ENCODE results near the gene MARCHF4.
A peak's percentile ranks its signal among the peaks of the same experiment; 100 is the strongest.
"Not testable (repeated sequence)": the region's sequence is repeated elsewhere in the genome, so short reads cannot be mapped to it uniquely, and the experiment has no call there.

Gene MARCHF4

DNA sequence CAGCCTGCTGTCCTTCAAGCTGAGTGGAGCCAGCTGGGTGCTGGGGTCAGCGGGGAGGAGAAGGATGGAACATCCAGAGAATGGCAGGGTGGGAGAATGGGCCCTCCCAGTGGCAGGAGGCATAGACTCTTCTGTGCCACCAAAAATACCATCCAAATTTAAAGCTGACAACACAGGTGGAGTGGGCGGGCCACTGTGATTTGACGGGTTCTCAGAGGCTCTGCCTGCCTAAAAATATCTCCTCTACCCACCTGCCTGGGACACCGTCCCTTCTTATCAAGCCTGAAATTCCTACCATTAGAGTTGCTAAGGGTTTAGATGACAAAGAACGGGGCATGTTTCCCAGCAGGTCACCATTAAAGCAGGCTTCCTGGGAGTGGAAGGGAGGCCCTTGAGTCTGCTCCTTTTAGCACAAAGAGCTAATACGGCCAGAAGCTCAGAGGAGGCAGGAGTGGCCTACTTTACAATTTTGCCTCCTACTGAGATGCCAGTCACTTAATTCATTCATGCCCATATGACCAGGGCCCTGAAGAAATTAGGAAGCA is 19.8 kb upstream of the MARCHF4 start:
- no peak for DNase-seq (ENCODE audit: low read depth in 1 of 2, low spot score in 1 of 2)

DNA sequence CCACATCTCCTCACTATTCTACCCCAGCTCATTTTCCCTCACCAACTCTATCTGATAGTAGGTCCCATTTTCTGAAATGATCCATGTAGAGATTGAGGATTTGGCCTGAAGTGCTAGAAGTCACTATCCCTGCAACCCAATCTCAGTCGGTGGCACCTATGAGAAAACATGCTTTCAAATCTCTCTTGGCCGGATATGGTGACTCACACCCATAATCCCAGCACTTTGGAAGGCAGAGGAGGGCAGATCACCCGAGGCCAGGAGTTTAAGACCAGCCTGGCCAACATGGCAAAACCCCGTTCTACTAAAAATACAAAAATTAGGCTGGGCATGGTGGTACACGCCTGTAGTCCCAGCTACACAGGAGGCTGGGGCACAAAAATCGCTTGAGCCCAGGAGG is 19.1 kb upstream of the MARCHF4 start:
- no peak for DNase-seq (ENCODE audit: low read depth in 1 of 2, low spot score in 1 of 2)

DNA sequence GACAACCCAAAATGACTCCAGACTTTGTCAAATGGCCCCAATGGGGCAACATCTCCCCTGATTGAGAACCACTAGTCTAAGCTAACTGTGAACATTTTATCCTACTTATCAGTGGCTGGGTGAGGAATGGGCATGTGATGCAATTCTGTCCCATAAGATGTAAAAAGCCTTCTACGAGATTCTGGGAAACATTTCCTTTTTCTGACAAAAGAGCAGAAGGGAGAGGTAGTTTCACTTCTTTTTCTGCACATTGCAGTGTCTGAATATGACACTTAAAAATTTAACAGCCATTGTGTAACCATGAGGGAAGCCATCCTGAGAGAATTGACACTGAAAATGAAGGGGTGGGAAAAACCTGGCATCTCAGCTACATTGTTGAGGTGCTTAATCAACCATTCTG is 17.3 kb upstream of the MARCHF4 start:
- DNase-seq (ENCODE audit: low read depth in 1 of 2, low spot score in 1 of 2) = no peak

DNA sequence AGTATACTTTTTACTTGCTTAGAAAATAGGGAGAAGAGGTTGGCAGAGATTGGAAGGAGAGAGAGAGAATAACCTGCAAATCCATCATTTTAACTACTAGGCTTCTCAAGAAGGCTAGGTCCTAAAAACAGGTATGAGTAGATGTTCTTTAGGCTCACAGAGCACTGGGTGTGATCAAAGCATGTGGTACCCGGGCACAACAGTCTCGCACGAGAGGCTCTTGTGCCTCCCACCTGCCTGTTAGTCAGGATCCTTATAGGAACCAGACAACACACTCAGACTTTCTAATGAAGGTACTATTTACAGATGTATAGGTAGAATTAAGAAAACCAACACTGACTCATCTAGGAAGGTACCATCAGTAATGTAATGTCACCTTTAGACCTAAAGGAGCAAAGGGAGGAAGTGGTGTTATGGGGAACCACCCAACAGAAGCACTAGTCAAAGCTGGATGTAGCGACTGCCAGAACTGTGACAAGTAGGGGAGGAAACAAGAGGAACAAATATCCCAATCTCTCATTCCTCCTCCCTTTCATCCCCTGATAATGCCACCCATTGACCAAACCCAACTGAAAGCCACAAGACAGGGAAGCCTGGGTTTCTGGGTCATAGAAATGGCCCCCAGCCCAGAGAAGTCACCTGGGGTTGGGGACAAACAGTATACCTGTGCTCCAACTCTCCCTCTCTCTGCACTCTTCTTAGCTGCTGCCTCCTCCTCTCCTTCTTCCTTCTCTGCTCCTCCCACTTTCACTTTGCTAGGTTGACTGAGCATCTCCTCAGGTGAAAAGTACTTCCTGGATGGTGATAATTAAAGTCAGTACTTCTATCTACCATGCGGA is 16.0 kb upstream of the MARCHF4 start:
- DNase-seq (ENCODE audit: low read depth in 1 of 2, low spot score in 1 of 2) = peak in 1 of 2 donors; percentile 5

DNA sequence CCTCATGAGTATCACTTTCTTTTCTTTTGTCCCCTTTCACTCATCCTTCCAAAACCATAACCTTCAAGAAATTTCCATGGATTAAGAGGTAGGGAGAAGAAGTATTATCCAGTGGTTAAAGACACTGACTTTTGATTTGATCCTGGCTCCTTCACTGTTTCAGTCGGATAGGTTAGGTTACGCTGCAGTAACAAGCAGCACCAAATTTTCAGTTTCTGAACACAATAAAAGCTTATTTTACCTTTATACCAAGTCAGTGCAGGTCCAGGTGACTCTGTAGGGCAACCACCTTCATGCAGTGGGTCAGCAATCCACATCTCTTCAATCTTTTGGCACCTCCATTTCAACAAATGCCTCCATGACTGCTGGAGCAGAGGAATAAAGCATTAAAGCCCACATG is 15.0 kb upstream of the MARCHF4 start:
- DNase-seq (ENCODE audit: low read depth in 1 of 2, low spot score in 1 of 2) = no peak

DNA sequence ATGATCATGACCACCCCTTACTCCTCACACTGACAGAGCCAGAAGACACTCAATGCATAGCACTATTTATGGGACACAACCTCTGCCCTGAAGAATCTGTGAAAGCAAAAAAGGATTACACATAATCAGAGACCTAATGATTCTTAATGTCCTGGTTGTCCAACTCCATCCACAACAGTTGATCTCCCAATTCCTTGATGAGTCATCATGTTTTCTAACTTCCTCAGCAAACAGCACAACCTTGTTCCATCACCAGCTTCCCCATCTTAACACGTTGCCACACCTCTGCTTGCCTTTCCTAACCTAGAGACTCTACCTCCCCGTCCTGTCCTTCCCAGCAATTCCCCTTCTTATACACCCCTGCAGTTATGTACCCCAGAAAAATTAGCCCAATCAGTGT is 13.2 kb upstream of the MARCHF4 start:
- DNase-seq (ENCODE audit: low read depth in 1 of 2, low spot score in 1 of 2) = no peak

DNA sequence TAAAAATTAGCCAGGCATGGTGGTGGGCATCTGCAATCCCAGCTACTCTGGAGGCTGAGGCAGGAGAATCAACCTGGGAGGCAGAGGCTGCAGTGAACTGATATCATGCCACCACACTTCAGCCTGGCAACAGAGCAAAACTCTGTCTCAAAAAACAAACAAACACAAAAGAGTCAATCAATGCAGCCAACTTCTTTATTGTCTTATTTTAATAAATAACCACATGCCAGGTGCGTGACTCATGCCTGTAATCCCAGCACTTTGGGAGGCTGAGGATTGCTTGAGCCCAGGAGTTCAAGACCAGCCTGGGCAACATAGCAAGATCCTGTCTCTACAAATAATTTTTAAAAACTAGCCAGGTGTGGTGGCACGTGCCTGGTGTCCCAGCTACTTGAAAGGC is 12.1 kb upstream of the MARCHF4 start:
- not testable (repeated sequence) for DNase-seq (ENCODE audit: low read depth in 1 of 2, low spot score in 1 of 2)

DNA sequence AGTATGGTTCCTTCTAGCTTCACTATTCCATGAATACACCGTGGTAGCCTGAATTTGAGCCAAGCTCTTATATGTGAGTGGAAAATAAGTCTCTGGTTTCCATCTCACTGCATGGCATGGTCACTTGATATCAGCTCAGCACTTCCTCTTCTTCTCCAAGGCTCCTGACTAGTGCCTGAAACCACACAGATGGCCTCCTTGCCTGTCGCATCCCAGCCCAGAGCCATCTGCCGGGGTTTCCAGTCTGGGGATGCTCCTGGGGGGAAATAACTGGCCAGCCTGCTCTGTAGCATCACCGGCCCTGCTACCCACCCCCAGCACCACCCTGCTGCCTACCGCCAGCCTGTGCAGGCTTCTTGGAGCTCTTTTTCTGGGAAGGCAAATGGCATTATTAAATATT is 7.7 kb upstream of the MARCHF4 start:
- no peak for DNase-seq (ENCODE audit: low read depth in 1 of 2, low spot score in 1 of 2)

DNA sequence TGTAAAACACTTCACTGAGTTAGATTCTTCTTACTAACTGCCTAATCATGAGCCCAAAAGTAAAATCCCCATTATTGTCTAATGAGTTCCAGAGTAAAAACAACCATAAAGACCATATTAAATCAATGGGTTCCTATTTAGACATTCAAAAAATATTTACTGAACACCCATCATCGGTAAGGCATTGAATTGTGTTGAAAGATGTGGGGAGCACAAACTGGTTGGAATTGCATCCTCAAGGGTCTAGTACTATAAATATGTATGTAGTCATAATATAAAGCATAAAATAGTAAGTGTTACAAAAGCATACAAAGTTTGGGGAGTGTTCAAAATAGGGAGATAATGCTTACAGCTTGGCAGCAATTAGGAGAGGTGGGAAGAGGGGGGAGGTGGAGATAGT is 3.0 kb upstream of the MARCHF4 start:
- DNase-seq (ENCODE audit: low read depth in 1 of 2, low spot score in 1 of 2) = no peak

DNA sequence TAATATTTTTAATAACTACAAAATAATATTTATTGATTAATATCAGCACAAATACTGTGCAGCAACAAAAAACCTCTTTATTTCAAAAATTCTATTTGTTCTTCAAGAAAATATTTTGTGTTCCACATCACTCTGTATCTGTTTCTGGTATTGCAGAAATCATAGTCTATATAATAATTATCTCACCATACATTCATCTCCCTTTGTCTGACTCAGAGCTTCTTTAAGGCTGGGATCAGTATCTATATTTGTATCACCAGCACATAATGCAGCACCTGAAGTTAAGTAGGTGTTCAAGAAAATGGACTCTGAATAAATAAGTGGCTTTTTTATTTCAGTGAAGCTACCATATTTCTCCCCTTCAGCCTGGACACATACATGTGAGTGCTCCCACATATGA is 1.6 kb upstream of the MARCHF4 start:
- DNase-seq (ENCODE audit: low read depth in 1 of 2, low spot score in 1 of 2) = no peak

DNA sequence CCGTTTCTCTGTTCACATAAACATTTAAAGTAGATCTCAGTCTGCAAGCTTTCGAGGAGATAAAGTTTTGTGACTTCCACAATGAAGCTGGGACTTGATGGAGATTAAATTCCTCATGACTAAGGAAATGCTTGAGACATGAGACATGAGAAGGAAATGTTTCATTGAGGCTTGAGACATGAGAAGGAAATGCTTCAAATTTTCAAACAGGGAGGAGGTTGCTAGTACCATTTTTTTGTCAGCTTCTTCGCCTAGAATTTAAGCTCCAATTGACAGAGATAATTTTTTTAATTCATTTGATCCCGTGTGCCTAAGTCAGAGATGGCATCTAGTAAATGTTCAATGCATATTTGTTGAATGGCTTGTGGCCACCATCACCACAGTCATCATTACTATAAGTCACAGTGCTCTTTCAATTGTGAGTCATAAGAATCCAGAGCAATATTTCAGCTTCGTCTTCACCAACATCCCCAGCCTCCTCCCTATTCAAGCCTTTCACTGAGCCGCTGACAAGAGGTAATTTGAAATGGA is 543 bp upstream of the MARCHF4 start:
- DNase-seq (ENCODE audit: low read depth in 1 of 2, low spot score in 1 of 2) = no peak

DNA sequence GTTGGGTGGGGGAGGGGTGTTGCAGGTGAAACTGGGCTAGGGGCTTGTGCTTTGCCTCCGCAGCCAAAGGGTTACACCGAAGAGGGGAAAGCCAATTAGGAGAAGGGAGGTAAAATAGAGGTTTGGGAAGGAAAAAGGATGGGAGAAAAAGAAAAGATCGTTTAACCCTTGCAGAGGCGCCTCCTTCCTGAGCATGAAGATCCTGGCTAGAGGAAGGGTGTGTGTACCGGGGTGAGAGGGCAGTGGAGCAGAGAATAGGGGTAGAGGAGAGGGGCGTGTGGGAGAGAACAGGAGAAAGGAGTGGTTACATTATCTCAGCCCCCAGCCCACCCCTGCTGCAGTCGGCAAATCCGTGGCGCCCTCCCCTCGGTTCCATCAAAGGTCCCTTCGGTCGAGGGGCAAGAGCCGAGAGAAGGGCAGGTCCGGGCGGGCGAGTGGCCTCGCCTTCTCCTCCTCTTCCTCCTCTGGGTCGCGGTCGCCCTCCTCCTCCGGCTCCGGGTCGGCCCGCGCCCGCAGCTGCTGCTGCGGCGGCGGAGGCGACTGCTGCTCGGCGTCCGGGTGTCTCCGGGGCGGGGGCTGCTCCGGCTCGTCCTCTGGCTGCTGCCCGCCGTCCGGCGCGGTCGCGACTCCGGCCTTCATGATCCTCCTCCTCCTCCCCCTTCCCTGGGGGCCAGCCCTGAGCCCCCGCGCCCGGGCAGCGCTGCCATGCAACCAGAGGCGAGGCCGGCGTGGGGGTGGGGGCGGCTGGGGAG is 1.1 kb downstream of the MARCHF4 start:
- no peak for DNase-seq (ENCODE audit: low read depth in 1 of 2, low spot score in 1 of 2)

DNA sequence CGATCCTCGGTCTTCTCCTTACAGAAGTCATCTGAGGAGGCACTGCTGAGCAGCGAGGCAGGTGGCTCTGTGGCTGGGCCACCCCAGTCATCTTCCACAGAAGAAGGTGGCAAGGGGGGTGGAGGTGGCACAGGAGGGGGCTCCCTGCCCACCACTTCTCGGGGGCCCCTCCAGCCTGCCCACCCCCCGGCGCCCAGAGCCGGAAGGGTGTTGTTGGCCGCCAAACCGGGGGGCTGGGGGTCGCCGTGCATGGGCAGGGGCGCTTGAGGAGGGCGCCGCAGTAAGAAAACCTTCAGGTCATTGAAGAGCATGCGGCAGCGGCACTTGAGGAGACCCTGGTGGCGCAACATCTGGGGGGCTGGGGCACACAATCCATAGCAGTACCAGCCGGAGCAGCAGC is 2.5 kb downstream of the MARCHF4 start:
- DNase-seq (ENCODE audit: low read depth in 1 of 2, low spot score in 1 of 2) = no peak

DNA sequence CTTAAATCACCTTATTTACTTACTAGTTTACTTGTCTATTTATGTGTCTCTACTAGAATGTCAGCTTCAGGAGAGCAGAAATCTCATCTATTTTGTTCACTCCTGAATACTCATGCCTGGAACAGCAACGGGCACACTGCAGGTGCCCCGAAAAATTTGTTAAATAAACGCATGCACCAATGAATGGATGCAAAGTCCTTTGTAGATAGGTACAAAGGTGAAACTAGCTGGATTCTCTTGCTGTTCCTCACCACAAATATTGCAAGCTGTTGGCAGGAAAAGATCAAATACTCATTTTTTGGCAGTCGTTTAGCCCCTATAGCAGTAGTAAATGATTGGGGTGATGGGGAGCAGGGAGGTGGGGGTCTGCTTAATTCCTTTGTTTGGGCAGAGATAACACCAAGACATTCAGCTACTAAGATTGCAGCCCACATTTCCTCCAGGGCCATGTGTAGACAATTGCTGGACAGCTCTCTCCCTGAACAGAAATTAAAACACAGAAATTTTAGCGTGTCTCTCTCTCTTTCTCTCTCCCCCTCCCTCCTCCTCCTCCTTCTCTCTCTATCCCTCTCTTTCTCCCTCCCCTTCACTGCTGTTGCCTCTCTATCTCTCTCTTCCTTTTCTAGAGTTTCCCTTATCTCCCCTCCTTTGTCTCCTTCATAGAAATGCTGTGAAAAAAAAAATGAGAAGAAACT is 5.4 kb downstream of the MARCHF4 start:
- DNase-seq (ENCODE audit: low read depth in 1 of 2, low spot score in 1 of 2) = no peak

DNA sequence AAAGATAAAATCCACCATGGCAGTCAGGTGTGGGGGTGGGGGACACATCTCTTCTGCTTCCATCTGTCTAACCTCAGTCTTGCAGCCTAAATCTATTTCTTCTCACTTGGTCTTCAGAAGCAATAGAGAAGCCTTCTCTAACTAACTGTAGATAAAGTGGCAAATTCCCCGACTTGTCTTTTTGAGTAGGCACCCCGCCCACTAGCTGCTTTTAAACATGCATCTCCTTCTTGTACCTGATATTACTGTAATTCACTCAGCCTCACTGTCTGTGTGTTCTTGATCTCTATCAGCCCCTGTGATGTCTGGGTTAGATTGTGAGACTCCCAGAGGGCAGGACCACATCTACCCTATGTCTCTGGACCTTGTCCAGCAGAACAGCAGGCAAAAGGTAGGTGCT is 6.8 kb downstream of the MARCHF4 start:
- DNase-seq (ENCODE audit: low read depth in 1 of 2, low spot score in 1 of 2) = no peak

DNA sequence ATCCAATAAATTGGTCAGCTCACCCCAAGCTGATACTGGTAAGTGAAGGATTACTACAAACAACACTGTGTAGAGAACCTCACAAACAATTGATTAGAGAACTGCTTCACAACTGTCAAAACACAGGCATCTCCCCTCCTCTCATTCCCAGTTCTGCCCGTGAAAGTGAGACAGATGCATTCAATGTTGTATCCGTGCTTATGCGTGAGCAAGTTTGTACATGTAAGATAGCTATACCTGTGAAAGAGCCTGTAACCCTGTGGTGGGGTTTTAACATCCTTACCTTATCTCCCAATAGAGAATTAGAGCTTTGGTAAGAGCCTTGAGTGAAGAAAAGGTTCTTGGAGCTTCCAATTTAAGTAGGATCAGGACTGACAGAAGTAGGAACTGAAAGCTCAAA is 9.1 kb downstream of the MARCHF4 start:
- DNase-seq (ENCODE audit: low read depth in 1 of 2, low spot score in 1 of 2) = no peak

DNA sequence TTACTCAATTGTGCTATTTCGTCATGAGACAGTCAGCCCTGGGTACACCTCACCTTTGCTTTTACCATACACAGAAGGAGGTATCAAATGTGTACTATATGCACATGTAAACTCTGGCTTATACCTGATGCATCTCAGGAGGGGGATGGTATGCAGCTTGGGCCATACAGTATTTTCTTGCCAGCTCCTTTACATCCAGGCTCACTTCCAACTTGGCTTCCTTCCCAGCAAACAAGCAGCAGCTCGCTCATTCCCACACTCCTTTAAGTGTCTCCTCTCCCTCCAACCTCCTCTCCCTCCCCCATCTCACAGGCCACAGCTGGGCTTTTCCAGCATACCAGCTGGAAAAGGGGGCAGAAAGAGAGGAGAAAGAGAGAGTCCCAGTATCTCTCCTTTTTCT is 9.6 kb downstream of the MARCHF4 start:
- DNase-seq (ENCODE audit: low read depth in 1 of 2, low spot score in 1 of 2) = no peak

DNA sequence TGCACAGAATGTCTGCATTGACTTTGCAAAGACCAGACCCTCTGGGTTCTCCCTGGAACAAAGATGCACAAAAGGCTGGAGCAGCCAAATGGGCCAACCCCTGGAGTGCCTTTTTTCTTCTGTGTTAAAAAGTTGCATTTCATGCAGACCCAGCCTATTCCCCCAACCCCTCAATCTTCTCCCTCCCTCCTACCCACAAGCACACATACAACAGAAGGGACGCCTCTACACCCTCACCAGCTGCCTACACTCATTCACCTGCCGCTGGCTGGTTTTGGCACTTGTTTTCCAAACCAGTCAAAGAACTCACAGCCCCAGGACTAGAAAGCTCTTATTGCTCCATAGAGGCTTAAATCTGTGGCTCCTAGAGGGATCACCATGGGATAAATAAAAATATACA is 16.6 kb downstream of the MARCHF4 start:
- no peak for DNase-seq (ENCODE audit: low read depth in 1 of 2, low spot score in 1 of 2)

DNA sequence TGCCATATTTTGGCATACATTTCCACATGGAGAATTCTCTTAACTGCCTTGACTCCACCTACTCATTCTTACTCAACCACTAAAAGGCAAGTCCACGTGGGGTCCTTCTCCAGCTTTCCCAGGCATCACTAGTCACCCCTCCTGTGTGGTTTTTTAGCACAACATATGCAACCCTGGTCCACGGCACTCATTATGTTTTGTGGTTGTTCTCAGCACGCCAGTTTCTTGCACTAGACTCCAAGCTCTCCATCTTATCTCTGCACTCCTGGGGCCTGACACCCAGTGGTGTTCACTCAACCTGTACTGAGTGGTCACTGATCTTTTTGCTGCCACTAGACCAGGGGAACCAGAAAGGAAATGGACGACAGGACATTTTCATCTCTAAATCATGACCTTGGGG is 18.0 kb downstream of the MARCHF4 start:
- DNase-seq (ENCODE audit: low read depth in 1 of 2, low spot score in 1 of 2) = no peak

DNA sequence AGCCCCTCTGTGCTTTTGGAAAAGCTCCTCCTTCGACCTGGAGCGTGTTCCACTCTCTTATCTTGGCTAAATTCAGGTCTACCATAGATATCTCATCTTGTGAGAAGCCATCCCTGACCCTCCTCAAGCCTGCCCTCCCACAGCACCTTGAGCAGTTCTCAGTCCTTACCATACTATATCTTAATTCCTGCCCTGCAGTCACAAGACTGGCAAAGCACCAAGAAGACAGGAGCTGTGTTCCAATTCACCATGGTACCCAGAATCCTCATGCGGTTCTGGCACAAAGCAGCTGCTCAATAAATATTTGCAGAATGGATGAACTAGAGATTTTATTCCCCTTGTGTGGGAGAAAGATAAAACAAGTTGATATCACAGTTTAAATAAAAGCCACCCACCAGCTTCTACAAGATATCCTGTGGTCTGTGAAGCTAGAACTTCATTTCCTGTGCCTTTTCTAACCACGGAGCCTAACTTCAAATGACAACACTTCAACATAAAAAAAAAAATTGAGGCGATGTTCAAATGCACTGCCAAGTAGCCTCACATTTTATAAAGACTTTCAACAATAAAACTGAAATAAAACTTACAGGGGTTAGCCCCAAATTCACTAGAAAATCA is 19.5 kb downstream of the MARCHF4 start:
- DNase-seq (ENCODE audit: low read depth in 1 of 2, low spot score in 1 of 2) = no peak

Measured in activated CD4-positive, alpha-beta T cell treated with anti-CD3 and anti-CD28 coated beads, Interleukin-2, amount 50 U/mL, for 24 hours (primary cell).